Ascending aorta (tissue), 2 donors: ENCODE results near the gene AMELX. TPM values are rescaled to one million over a fixed set of nuclear protein-coding genes. Genes with fewer than 3 reads are reported as not detected.

ENCODE experiments used
- DNase-seq, 2 donors: peaks; one replicate each; pipeline ENCODE4 v3.0.0-alpha.2; 2019; ENCODE audit warnings: low spot score in 2 of 2
- H3K27ac ChIP-seq, 2 donors: fragments of 200-600 bp; sonication (generic); one replicate each; pipeline ENCODE4 v1.5.1; 2016 to 2017; ENCODE audit warnings: mild to moderate bottlenecking in 1 of 2
- H3K27me3 ChIP-seq: fragments of 200-600 bp; sonication (generic); one replicate; pipeline ENCODE4 v1.5.1; 2017
- H3K36me3 ChIP-seq, 2 donors: fragments of 200-600 bp; sonication (generic); one replicate each; pipeline ENCODE4 v1.5.1; 2016
- H3K4me1 ChIP-seq, 2 donors: fragments of 200-600 bp; sonication (generic); one replicate each; pipeline ENCODE4 v1.5.1; 2016 to 2017; ENCODE audit warnings: mild to moderate bottlenecking in 1 of 2
- H3K4me3 ChIP-seq, 2 donors: fragments of 200-600 bp; sonication (generic); one replicate each; pipeline ENCODE4 v1.5.1; 2016 to 2017; ENCODE audit warnings: mild to moderate bottlenecking in 1 of 2
- H3K9me3 ChIP-seq, 2 donors: fragments of 200-600 bp; sonication (generic); one replicate each; pipeline ENCODE4 v1.5.1; 2016
- CTCF ChIP-seq, 3 experiments: fragments of 200-600 bp in 2 of 3; fragments of 450-650 bp in 1 of 3; sonication (generic) in 2 of 3; IDR thresholded peaks; one replicate each; pipeline ENCODE4 v1.5.1; 2016 to 2019; ENCODE audit warnings: antibody characterized with exemption in 3 of 3, mild to moderate bottlenecking in 1 of 3, moderate library complexity in 1 of 3
- intact Hi-C: fragments of 100-400 bp; cut with DNase I; formaldehyde crosslinking; loops from one replicate; pipeline ENCODE4 v1.15.1; 2023
- total RNA-seq: library from RNA; depleted of rRNA; stranded (reverse); fragments of >200 nt; gene quantifications from one replicate; pipeline ENCODE4 v1.1.0, GENCODE V29; 2016

The AMELX gene
- total RNA-seq, 1 donor from 2014 or later = not detected

DNA sequence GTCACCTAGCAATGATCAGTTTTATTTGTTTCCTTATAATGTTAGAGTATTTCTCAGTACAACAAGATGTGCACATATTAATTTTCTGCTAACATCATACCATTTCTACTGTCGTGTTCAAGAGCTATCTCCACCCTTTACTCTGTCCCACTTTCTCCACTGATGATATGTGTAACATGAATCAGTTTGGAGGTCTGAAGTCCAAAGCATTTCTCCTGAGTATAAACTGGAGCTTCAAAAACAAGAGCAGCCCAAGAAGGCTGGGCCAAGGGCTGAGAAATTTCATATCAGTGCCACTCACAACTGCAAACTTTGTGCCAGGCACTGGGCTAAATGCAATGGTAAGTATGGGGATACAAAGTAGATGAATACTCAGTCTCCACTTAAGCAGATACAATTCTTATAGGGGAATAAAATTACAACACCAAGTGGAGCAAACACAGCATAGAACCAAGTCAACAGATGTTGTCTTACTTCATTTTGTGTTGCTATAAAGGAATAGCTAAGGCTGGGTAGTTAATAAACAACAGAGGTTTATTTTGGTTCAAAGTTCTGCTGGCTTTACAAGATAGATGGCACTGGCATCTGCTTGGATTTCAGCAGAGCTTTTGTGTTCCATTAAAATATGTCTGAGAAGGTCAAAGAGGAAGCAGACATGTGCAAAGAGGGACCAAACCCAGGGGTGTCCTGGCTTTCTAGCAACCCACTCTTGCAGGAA, 44.2 kb downstream of the AMELX start:
- TF ChIP-seq CTCF (IDR thresholded peaks at IDR 0.05) = no peak
- intact Hi-C loops = no loop called here
- H3K36me3 ChIP-seq = no peaks in the 10 kb centered on the region

GRCh38 chrX:11341274-11342201, 48.3 kb downstream of the AMELX start:
- DNase-seq = peak; percentile 8 to 83
- Histone ChIP-seq H3K27ac (peak overlapping the region in 1 of 2 donors; percentile 50), H3K36me3 (no peaks in the 10 kb centered on the region), H3K4me1 (peaks cover 0 to 9% of the 10 kb centered on the region in 2 donors), H3K4me3 (no peak overlapping the region), H3K9me3 (no peaks in the 10 kb centered on the region), H3K27me3 (no peaks in the 10 kb centered on the region)
- TF ChIP-seq CTCF (IDR thresholded peaks at IDR 0.05) = no peak
- intact Hi-C loops = no loop called here

More for the DNA sequence above, 44.2 kb downstream of the AMELX start:
- H3K27ac ChIP-seq = no peak overlapping the region
- H3K9me3 ChIP-seq = no peaks in the 10 kb centered on the region
- H3K27me3 ChIP-seq = no peaks in the 10 kb centered on the region
- peaks cover 0 to 9% of the 10 kb centered on the region in 2 donors for H3K4me1 ChIP-seq
- no peak for DNase-seq
- no peak overlapping the region for H3K4me3 ChIP-seq

- Histone ChIP-seq H3K9me3 (no peaks in the 10 kb centered on the region), H3K4me1 (peaks cover 0 to 9% of the 10 kb centered on the region in 2 donors), H3K4me3 (no peak overlapping the region), H3K36me3 (no peaks in the 10 kb centered on the region), H3K27me3 (no peaks in the 10 kb centered on the region), H3K27ac (no peak overlapping the region)
- TF ChIP-seq CTCF (IDR thresholded peaks at IDR 0.05) = no peak
- intact Hi-C loops = no loop called here
- no peak for DNase-seq
These were observed 49.5 kb downstream of the AMELX start for GRCh38 chrX:11342673-11343072.

DNA sequence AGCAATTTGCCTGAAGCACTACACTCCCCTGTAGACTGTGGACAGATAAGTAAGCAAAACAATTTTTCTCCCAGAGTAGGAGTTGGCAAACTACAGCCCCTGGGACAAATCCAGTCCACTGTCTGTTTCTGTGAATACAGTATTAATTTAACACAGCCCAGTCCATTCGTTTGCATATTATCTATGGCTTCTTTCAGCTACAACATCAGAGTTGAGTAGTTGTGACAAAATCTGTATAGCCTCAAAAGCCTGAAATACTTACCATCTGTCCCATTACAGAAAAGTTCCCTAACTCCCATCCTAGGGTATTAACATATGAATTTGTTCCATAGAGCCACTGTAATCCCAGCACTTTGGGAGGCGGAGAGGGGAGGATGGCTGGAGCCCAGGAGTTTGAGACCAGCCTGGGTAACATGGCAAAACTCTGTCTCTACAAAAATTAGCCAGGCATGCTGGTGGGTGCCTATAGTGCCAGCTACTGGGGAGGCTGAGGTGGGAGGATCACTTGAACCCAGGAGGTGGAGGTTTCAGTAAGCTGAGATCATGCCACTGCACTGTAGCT, 53.0 kb downstream of the AMELX start:
- Histone ChIP-seq H3K27ac (no peak overlapping the region), H3K27me3 (no peaks in the 10 kb centered on the region), H3K4me3 (no peak overlapping the region), H3K9me3 (no peaks in the 10 kb centered on the region), H3K36me3 (no peaks in the 10 kb centered on the region), H3K4me1 (peaks cover 0 to 12% of the 10 kb centered on the region in 2 donors)
- intact Hi-C loops = no loop called here
- TF ChIP-seq CTCF (IDR thresholded peaks at IDR 0.05) = no peak
- DNase-seq = no peak

GRCh38 chrX:11347300-11347699, 54.1 kb downstream of the AMELX start:
- intact Hi-C loops = no loop called here
- no peak for DNase-seq
- TF ChIP-seq CTCF (IDR thresholded peaks at IDR 0.05) = no peak
- Histone ChIP-seq H3K4me1 (peaks cover 0 to 3% of the 10 kb centered on the region in 2 donors), H3K4me3 (no peak overlapping the region), H3K27ac (no peak overlapping the region), H3K9me3 (no peaks in the 10 kb centered on the region), H3K27me3 (no peaks in the 10 kb centered on the region), H3K36me3 (no peaks in the 10 kb centered on the region)
